ENCODE measurements around the gene ATRNL1.

GRCh38 chr10:115883372-115883771 lies 790.2 kb downstream of the ATRNL1 start:
- TF ChIP-seq CTCF (IDR thresholded peaks at IDR 0.05; ENCODE audit: borderline replicate concordance, extremely low read depth, low read length, poor library complexity, severe bottlenecking), result no peak
- no peak for TF ChIP-seq EZH2 (IDR thresholded peaks at IDR 0.05; ENCODE audit: borderline replicate concordance, low read depth, low read length, severe bottlenecking)
